Breast epithelium (tissue), 4 donors: ENCODE results near the gene FDXR. TPM values are rescaled to one million over a fixed set of nuclear protein-coding genes. Genes with fewer than 3 reads are reported as not detected.
"Not testable (repeated sequence)": the region's sequence is repeated elsewhere in the genome, so short reads cannot be mapped to it uniquely, and the experiment has no call there.

Source experiments
- DNase-seq, 2 donors: peaks; one replicate each; pipeline ENCODE4 v3.0.0-alpha.2; 2019; ENCODE audit warnings: low spot score in 2 of 2
- H3K27ac ChIP-seq, 2 donors: fragments of 200-600 bp; sonication (generic) in 1 of 2; one replicate each; pipeline ENCODE4 v1.5.1; 2016 to 2019; ENCODE audit warnings: mild to moderate bottlenecking in 1 of 2
- H3K27me3 ChIP-seq, 2 donors: fragments of 200-600 bp; sonication (generic) in 1 of 2; one replicate each; pipeline versions ENCODE4 v1.5.1 to v1.6.0; 2017 to 2019; ENCODE audit warnings: control low read depth in 1 of 2, mild to moderate bottlenecking in 1 of 2
- H3K36me3 ChIP-seq: fragments of 200-600 bp; one replicate; pipeline ENCODE4 v1.5.1; 2019
- H3K4me1 ChIP-seq, 2 donors: fragments of 200-600 bp; sonication (generic); one replicate each; pipeline ENCODE4 v1.5.1; 2016 to 2019; ENCODE audit warnings: control low read depth in 1 of 2
- H3K4me3 ChIP-seq, 3 donors: fragments of 200-600 bp; sonication (generic); 1 replicate in 2 of 3; 2 replicates in 1 of 3; pipeline ENCODE4 v1.5.1; 2016 to 2019; ENCODE audit warnings: mild to moderate bottlenecking in 3 of 3, moderate library complexity in 2 of 3
- H3K9me3 ChIP-seq, 2 donors: fragments of 200-600 bp; sonication (generic) in 1 of 2; one replicate each; pipeline ENCODE4 v1.5.1; 2016 to 2019; ENCODE audit warnings: control low read depth in 1 of 2
- CTCF ChIP-seq, 3 donors: fragments of 450-650 bp; IDR thresholded peaks; one replicate each; pipeline ENCODE4 v1.5.1; 2016 to 2017; ENCODE audit warnings: antibody characterized with exemption in 3 of 3, mild to moderate bottlenecking in 3 of 3, moderate library complexity in 3 of 3
- POLR2A ChIP-seq: fragments of 450-650 bp; IDR thresholded peaks from one replicate; pipeline ENCODE4 v1.6.1; 2016; ENCODE audit warnings: antibody characterized with exemption, mild to moderate bottlenecking, moderate library complexity
- POLR2AphosphoS5 ChIP-seq, 3 donors: sonication (generic); formaldehyde crosslinking; IDR thresholded peaks; one replicate each; pipeline ENCODE4 v1.6.1; 2017; ENCODE audit warnings: antibody characterized with exemption in 3 of 3
- intact Hi-C: fragments of 100-400 bp; cut with DNase I; formaldehyde crosslinking; loops from one replicate; pipeline ENCODE4 v1.15.1; 2023; ENCODE audit warnings: low total_unique reads
- total RNA-seq, 3 donors: library from RNA; depleted of rRNA; stranded (reverse); fragments of >200 nt; gene quantifications; one replicate each; pipeline ENCODE4 v1.1.0, GENCODE V29; 2016

The FDXR gene
- total RNA-seq, 3 donors from 2014 or later = 7.3 to 9.3 (median 8.8) TPM

DNA sequence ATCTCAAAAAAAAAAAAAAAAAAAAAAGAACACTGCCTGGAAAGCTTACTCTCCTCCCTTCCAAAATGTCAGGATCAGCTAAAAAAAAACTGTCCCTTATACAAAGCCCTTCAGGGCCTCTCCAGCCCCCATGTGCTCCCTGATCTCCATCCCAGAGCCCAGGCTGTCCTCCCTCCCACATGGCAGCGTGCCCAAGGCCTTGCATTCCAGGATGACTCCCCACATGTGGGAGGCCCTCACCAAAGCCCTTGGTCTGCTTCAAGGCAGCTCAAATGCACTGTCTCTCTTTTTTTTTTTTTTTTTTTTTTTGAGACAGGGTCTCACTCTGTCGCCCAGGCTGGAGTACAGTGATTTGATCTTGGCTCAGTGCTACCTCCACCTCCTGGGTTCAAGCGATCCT is 2.3 kb downstream of the FDXR start:
- no peaks in the 10 kb centered on the region for H3K27me3 ChIP-seq
- no peak overlapping the region for H3K27ac ChIP-seq
- no peaks in the 10 kb centered on the region for H3K9me3 ChIP-seq
- no peak overlapping the region for H3K4me3 ChIP-seq
- intact Hi-C loops = loop anchor here (2.0 kb wide), 1 partner anchor 122 kb away; the partner anchor contains the start of gene NHERF1
- no peak for TF ChIP-seq CTCF (IDR thresholded peaks at IDR 0.05)
- TF ChIP-seq POLR2A = no peak
- TF ChIP-seq POLR2AphosphoS5 (IDR thresholded peaks at IDR 0.05) = no peak
- peaks cover 0 to 5% of the 10 kb centered on the region in 2 donors for H3K4me1 ChIP-seq
- no peak for DNase-seq
- H3K36me3 ChIP-seq = no peaks in the 10 kb centered on the region

GRCh38 chr17:74870028-74870427 is 2.8 kb downstream of the FDXR start:
- H3K27me3 ChIP-seq, H3K4me3 ChIP-seq, H3K36me3 ChIP-seq, DNase-seq, H3K27ac ChIP-seq, H3K9me3 ChIP-seq, H3K4me1 ChIP-seq: not testable (repeated sequence)
- intact Hi-C loops = loop anchor here (2.0 kb wide), 1 partner anchor 121 kb away; the partner anchor contains the start of gene NHERF1

DNA sequence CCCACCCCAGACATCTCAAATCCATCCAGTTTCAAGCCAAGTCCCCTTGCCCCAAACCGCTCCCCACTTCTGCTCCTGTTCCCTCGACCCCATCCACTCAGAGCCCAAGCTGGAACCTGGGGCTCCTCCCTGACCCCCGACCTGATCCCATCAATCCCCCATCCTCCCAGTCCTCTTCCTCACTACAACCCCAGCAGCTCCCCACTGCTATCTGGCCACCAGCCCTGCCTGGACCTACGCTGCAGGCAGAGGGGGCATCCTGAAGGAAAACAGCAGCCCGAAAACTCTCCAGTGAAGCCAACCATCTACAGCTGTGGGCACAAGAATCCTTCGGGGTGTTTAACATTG is 3.9 kb downstream of the FDXR start:
- Histone ChIP-seq H3K27me3 (no peaks in the 10 kb centered on the region), H3K36me3 (no peaks in the 10 kb centered on the region), H3K4me1 (peaks cover 0 to 5% of the 10 kb centered on the region in 2 donors), H3K27ac (no peak overlapping the region), H3K9me3 (no peaks in the 10 kb centered on the region), H3K4me3 (no peak overlapping the region)
- no peak for DNase-seq
- TF ChIP-seq CTCF (IDR thresholded peaks at IDR 0.05) (no peak), POLR2AphosphoS5 (IDR thresholded peaks at IDR 0.05) (no peak), POLR2A (no peak)
- intact Hi-C loops = loop anchor here (10.0 kb wide), 1 partner anchor 74 kb away; no protein-coding TSS in a partner anchor

DNA sequence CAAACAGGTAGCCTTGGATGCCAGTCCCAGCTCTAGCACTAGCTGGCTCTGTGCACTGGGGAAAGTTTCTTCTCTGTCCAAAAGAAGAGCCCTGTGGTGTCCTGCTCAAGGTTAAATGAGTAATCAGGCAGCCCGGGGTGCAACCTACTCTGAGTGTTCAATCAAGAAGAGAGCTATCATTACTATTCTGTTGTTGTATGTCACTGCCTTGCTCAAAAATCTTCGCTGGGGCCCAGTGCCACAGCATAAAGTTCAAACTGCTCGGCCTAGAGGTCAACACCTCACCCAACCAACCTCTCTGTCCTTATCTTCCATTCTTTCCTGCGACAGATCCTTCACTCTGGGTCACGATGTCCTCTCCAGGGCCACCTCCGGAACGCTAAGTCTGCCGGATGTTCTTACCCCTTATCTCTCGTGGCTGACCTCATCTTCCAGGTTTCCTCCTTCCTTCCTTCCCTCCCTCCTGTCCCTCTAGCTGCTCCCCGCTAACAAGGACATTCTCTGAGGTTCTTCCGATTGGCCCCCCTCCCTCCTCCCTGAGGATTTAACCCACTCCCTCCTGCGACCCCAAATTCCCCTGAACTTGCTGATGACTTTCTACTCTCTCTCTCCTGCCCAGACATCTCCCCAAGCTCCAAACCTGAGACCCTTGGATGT is 4.4 kb downstream of the FDXR start:
- intact Hi-C loops = loop anchor here (10.0 kb wide), 1 partner anchor 74 kb away; no protein-coding TSS in a partner anchor
- TF ChIP-seq POLR2A (no peak), CTCF (IDR thresholded peaks at IDR 0.05) (no peak), POLR2AphosphoS5 (IDR thresholded peaks at IDR 0.05) (no peak)
- Histone ChIP-seq H3K27ac (no peak overlapping the region), H3K36me3 (no peaks in the 10 kb centered on the region), H3K4me3 (no peak overlapping the region), H3K4me1 (peaks cover 0 to 5% of the 10 kb centered on the region in 2 donors), H3K27me3 (no peaks in the 10 kb centered on the region), H3K9me3 (no peaks in the 10 kb centered on the region)
- no peak for DNase-seq

DNA sequence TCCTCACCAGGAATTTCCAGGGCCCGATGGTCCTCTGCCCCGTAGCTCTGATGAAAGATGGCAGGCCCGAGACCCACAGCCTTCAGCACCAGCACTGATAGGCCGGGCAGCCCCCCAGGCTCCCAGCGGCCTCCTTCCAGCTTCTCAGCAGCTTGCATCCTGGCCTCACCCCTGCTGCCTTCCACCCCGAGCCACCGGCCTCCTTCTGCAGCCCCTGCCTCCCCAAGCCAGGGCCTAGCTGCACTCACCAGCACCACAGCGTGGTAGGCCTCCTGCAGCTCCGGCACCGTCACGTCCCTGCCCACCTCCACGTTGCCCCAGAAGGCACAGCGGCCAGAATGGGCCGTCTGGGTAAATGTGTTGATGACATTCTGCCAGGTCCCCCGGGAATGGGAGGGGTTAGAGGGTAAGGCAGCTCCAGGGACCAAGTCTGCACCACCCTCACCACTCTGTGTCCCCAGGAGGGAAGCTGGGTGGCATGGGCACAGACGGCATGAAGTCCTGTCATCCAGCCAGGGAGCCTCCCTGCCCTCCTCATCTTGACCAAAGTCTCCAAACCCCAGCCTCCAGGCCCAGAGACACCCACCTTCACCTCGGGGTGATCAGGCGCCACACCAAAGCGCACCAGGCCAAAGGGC is 6.5 kb downstream of the FDXR start:
- H3K9me3 ChIP-seq = no peaks in the 10 kb centered on the region
- H3K27ac ChIP-seq = no peak overlapping the region
- H3K27me3 ChIP-seq = peaks cover 0 to 5% of the 10 kb centered on the region in 2 donors
- H3K36me3 ChIP-seq = no peaks in the 10 kb centered on the region
- no peak for DNase-seq
- H3K4me1 ChIP-seq = peaks cover 0 to 7% of the 10 kb centered on the region in 2 donors
- intact Hi-C loops = loop anchor here (10.0 kb wide), 1 partner anchor 72 kb away; no protein-coding TSS in a partner anchor
- H3K4me3 ChIP-seq = no peak overlapping the region
- no peak for TF ChIP-seq POLR2AphosphoS5 (IDR thresholded peaks at IDR 0.05)
- TF ChIP-seq POLR2A = no peak
- no peak for TF ChIP-seq CTCF (IDR thresholded peaks at IDR 0.05)
